Parathyroid adenoma (tissue), 2 donors: ENCODE measurements around the gene DGCR2.

Experiments used
- H2AFZ ChIP-seq: fragments of 300-600 bp; sonication (generic); one replicate; pipeline ENCODE4 v1.7.0; 2017; ENCODE audit warnings: antibody characterized with exemption, mild to moderate bottlenecking
- H3K27ac ChIP-seq: fragments of 300-600 bp; sonication (generic); one replicate; pipeline ENCODE4 v1.7.0; 2017
- H3K27me3 ChIP-seq: fragments of 300-600 bp; sonication (generic); one replicate; pipeline ENCODE4 v1.7.0; 2017; ENCODE audit warnings: low read length; ENCODE audit not compliant: control insufficient read depth, insufficient read depth
- H3K36me3 ChIP-seq: fragments of 300-600 bp; sonication (generic); one replicate; pipeline ENCODE4 v1.7.0; 2017; ENCODE audit warnings: low read length; ENCODE audit not compliant: control insufficient read depth, insufficient read depth
- H3K4me1 ChIP-seq: fragments of 300-600 bp; sonication (generic); one replicate; pipeline ENCODE4 v1.7.0; 2017; ENCODE audit warnings: control low read depth
- H3K4me2 ChIP-seq: fragments of 300-600 bp; sonication (generic); one replicate; pipeline ENCODE4 v1.7.0; 2017; ENCODE audit warnings: low read length
- H3K4me3 ChIP-seq: fragments of 300-600 bp; sonication (generic); one replicate; pipeline ENCODE4 v1.7.0; 2017; ENCODE audit warnings: low read depth, low read length
- H3K79me2 ChIP-seq: fragments of 300-600 bp; sonication (generic); one replicate; pipeline ENCODE4 v1.7.0; 2017; ENCODE audit warnings: control low read depth
- H3K9ac ChIP-seq: fragments of 300-600 bp; sonication (generic); one replicate; pipeline ENCODE4 v1.7.0; 2017; ENCODE audit warnings: mild to moderate bottlenecking
- H3K9me3 ChIP-seq: fragments of 300-600 bp; sonication (generic); one replicate; pipeline ENCODE4 v1.7.0; 2017; ENCODE audit warnings: low read length; ENCODE audit not compliant: control insufficient read depth
- CTCF ChIP-seq: fragments of 300-600 bp; sonication (generic); IDR thresholded peaks from one replicate; pipeline ENCODE4 v1.7.0; 2017; ENCODE audit warnings: antibody characterized with exemption, mild to moderate bottlenecking
- donor health status: primary hyperparathyroidism.

Gene DGCR2

GRCh38 chr22:19139001-19139356, 16.8 kb upstream of the DGCR2 start:
- no peak overlapping the region for H3K4me2 ChIP-seq
- H3K36me3 ChIP-seq, result no peaks in the 10 kb centered on the region
- no peaks in the 10 kb centered on the region for H3K4me1 ChIP-seq
- peaks cover 3% of the 10 kb centered on the region for H3K79me2 ChIP-seq
- H3K27ac ChIP-seq, result no peak overlapping the region
- no peak overlapping the region for H3K9ac ChIP-seq
- H3K27me3 ChIP-seq, result no peaks in the 10 kb centered on the region
- H3K9me3 ChIP-seq, result no peaks in the 10 kb centered on the region
- no peak overlapping the region for H2AFZ ChIP-seq
- no peak overlapping the region for H3K4me3 ChIP-seq
- TF ChIP-seq CTCF, result no peak

GRCh38 chr22:19138217-19139000, 16.2 kb upstream of the DGCR2 start:
- Histone ChIP-seq H3K9me3 (no peaks in the 10 kb centered on the region), H3K4me2 (no peak overlapping the region), H3K4me3 (no peak overlapping the region), H3K27me3 (no peaks in the 10 kb centered on the region), H3K36me3 (no peaks in the 10 kb centered on the region), H3K27ac (no peak overlapping the region), H3K9ac (no peak overlapping the region), H2AFZ (no peak overlapping the region), H3K79me2 (peaks cover 2% of the 10 kb centered on the region), H3K4me1 (no peaks in the 10 kb centered on the region)
- TF ChIP-seq CTCF, result no peak

- no peak overlapping the region for H3K4me2 ChIP-seq
- no peaks in the 10 kb centered on the region for H3K27me3 ChIP-seq
- H2AFZ ChIP-seq, result no peak overlapping the region
- H3K27ac ChIP-seq, result no peak overlapping the region
- TF ChIP-seq CTCF, result no peak
- H3K9me3 ChIP-seq, result no peaks in the 10 kb centered on the region
- H3K36me3 ChIP-seq, result no peaks in the 10 kb centered on the region
- no peak overlapping the region for H3K4me3 ChIP-seq
- no peaks in the 10 kb centered on the region for H3K4me1 ChIP-seq
- no peaks in the 10 kb centered on the region for H3K79me2 ChIP-seq
- H3K9ac ChIP-seq, result no peak overlapping the region
Measured at GRCh38 chr22:19137384-19138216, 15.4 kb upstream of the DGCR2 start.

GRCh38 chr22:19136915-19137314, 14.7 kb upstream of the DGCR2 start:
- no peaks in the 10 kb centered on the region for H3K9me3 ChIP-seq
- H3K27me3 ChIP-seq, result no peaks in the 10 kb centered on the region
- no peak for TF ChIP-seq CTCF
- H3K4me3 ChIP-seq, result no peak overlapping the region
- H3K4me2 ChIP-seq, result no peak overlapping the region
- H3K9ac ChIP-seq, result no peak overlapping the region
- no peaks in the 10 kb centered on the region for H3K79me2 ChIP-seq
- H2AFZ ChIP-seq, result no peak overlapping the region
- H3K4me1 ChIP-seq, result no peaks in the 10 kb centered on the region
- H3K36me3 ChIP-seq, result no peaks in the 10 kb centered on the region
- no peak overlapping the region for H3K27ac ChIP-seq
